NCI-H510A (cell line): ENCODE data around the gene CLIP3.
"Not testable (repeated sequence)": the region's sequence is repeated elsewhere in the genome, so short reads cannot be mapped to it uniquely, and the experiment has no call there.

ENCODE experiments used
- DNase-seq: peaks from one replicate; lab custom pipeline; 2025; lab: John Stamatoyannopoulos, UW

Gene CLIP3

DNA sequence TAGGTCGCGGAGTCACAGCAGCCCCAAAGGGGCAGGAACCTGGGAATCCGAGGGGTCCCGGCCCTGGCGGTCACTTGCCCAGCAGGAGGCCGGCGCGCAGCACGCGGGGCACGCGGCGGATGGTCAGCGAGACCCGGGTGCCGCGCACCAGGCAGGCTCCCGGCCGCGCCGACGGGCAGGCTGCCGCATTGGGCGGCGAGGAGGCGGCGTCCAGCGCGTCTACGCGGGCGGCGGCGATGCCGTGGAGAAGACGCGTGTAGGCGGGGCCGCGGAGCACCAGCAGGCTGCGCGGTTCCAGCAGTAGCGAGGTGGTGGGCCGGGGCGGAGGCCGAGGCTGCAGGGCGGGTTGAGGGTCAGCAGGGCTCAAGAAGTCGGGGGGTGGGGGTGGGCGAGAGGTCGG lies 23.5 kb downstream of the CLIP3 start:
- DNase-seq: peak; percentile 53

DNA sequence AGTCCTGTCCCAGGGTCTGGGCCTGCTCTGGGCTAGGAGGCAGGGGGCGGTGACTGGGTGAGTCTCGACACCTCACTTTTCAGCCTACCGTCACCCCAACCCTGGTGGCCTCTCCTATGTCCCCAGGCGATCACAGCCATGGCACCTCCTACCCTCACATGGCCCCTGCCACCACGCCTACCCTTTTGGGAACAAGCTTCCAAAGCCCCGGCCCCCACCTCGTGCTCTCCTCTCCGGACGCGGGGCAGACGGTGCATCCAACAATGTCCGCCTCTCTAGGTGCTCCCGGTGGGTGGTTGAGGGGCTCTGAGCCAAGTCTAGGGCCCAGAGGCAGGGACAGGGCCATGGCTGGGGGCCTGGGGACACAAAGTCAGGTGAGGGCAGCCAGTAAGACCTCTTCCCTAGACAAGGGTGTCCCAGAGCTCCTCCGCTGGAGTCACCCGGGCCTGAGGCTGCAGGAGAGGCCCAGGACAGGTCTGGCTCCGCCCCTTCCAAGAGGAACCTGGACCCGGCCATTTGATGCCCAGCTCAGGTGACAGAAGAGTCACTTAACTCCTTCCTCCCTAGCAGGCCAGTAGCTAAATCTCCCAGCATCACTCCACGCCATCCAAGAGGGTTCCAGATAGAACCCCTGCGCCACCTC lies 24.2 kb downstream of the CLIP3 start, which contains the start of gene SYNE4:
Gene SYNE4, minus strand, starts transcription at position 478 of the 643 bp plus-strand sequence. Its CDS starts 132 bp downstream, at position 346.
- peak; percentile 72 for DNase-seq

DNA sequence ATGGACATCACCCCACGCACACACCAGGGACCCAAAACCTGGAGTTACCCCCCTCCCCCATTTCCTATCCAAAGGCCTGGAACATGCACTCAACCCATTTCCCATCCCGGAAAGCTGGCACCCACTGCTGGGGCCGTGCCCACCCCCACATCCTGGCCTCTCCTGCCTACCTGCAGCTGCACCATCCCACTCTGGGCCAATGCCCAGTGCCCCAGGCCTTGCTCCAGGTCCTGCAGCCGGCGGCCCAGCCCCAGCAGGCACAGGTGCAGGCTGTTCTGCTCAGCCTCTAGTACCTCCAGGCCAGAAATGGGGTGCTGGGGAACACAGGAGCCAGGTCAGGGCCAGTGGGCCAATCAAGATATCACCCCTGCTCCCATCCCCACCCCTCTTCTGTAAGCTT lies 25.7 kb downstream of the CLIP3 start:
- DNase-seq: no peak

DNA sequence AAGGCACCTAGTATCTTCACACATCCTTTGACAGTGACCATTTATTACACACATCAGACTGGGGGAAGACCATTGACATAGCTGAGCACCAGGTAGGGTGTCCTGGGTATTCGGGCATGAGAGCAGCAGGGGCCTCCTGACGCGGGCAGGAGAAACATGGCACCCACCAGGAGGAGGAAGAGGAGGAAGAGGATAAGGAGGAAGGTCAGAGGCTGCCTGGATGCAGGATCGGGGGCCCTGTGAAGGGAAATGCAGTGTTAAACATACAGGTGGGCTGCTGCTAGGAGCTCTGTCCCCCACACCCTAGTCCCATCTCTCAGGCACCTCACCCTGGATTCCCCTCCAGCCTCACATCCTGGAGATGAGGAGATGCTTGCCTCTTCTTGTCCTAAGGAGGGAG lies 29.4 kb downstream of the CLIP3 start:
- DNase-seq: no peak

DNA sequence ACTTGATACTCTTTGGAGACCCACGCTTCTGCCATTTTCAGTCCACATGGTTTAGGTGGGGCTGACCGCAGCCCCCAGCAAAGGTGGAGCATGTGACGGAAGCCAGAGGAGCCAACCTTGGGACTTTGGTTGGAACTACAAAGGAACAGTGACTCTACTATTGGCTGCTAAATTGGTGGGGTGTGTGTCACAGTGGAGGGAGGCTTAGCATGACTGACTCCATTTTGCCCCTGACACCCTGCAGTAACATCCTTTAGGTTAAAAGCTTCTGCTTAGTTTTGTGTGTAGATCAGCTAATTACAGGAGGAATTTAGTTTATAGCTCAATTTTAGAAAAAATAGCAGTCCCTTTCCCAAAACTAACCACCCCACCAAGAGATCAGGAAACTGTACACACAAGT lies 31.1 kb downstream of the CLIP3 start:
- DNase-seq: no peak

DNA sequence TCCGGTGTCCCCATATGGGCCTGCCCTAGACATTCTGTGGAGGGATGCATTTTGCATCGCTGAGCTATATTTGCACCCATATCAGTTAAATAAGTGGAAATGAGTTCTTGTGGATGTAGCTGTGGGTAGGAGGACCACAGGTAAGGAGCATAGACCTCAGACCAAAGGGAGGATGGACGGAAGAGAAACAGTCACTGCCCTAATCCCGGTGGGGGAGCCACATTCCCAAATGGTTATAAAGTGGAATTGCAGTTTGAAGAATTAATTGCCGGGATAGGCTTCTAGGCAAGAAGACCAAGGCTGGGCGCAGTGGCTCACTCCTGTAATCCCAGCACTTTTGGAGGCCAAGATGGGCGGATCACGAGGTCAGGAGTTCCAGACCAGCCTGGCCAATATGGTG lies 35.9 kb downstream of the CLIP3 start:
- no peak for DNase-seq

DNA sequence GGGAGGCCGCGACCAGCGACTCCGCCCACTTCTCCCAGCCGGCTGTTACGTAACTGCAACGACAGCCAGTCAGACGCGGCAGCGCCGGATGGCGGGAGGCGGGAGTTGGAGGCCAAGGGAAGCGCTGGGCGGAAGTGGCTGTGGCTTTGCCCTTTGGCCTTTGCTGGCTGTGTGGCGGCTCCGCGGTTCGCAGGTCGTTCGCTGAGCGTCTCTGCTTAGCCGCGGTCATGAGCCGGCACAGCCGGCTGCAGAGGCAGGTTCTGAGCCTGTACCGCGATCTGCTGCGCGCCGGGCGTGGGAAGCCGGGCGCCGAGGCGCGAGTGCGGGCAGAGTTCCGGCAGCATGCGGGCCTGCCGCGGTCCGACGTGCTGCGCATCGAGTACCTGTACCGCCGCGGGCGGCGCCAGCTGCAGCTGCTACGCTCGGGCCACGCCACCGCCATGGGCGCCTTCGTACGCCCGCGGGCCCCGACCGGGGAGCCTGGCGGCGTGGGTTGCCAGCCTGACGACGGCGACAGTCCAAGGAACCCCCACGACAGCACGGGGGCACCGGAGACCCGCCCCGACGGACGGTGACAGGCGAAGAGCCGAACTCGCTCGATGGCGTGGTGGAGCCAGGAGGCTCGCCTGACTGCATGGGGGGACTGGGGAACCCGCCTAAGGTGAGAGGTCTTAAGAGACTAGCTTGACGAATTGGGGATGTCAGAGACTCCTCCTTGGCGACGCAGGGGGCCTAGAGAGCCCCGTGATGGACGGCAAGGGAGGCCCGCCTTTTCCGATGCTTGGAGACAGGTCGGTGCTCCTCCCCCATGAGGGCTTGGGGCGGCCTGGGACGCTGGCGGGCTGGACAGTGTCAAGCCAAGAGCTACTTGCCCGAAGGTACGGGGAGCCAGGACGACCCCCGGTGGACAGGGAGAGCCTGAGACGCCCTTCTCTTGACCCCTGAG lies 37.4 kb downstream of the CLIP3 start, which contains the start of gene SDHAF1:
Gene SDHAF1, plus strand, starts transcription at position 141 of the 946 bp plus-strand sequence. Its CDS starts 87 bp downstream, at position 228.
- DNase-seq: peak; percentile 86

DNA sequence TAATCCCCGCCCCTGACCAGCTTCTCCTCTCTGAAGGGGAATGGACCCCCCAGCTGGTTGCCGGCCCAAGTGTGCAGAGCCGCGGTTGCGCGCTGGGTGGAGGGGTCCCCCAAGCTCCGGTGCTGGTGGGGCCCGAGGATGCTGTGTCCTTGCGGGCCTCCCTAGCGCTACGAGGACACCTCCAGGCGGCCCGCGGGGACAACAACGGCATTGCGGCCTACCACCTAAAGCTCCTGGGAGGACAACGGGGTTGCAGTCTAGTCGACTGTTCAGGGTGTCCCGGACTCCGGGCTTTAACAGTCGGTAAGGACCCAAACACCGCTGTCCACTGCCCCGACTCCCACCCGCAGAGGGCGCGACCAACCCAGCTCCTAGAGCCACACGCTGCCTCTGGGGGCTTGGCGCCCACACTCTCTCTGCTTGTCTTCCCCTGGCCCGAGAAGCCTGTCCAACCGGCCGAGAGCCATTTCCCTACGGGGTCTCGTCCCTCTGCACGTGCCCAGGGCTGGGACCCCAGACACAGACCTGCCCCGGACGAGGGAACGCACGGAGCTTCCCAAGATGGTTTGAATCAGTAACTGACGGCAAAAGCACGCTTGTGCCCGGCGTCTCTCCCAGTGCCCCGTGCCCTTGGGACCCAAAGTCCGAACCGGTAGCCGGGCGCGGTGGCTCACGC lies 38.6 kb downstream of the CLIP3 start:
- DNase-seq: no peak

DNA sequence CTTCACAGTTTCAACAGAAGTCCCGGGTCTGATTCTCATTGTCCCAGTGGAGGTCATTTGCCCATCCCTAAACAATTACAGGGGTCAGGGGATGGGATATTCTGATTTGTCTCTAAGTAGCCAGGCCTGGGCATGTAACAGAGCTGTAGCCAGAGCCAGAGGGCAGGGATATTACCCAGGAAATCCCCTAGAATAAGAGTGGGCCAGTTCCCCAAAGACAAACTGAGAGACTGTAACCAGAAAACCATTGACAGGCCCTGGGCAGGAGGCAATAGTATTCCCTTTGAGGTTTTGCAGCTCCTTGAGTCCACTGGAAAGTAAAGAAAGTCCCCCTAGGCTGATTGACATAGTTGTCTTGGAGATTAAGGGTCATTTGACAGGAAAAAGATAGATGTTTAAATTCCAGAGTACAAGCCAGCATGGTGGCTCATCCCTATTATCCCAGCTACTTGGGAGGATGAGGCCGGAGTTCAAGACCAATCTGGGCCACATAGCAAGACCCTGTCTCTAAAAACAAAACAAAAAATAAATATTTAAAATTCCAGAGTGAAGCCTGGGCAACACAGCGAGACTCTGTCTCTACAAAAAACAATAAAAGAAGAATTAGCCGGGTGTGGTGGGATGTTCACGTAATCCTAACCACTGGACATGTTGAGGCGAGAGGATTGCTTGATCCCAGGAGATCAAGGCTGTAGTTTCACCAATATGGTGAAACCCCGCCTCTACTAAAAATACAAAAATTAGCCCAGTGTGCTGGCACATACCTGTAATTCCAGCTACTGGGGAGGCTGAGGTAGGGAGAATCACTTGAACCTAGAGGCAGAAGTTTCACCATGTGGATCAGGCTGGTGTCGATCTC lies 39.5 kb downstream of the CLIP3 start:
- DNase-seq: no peak

DNA sequence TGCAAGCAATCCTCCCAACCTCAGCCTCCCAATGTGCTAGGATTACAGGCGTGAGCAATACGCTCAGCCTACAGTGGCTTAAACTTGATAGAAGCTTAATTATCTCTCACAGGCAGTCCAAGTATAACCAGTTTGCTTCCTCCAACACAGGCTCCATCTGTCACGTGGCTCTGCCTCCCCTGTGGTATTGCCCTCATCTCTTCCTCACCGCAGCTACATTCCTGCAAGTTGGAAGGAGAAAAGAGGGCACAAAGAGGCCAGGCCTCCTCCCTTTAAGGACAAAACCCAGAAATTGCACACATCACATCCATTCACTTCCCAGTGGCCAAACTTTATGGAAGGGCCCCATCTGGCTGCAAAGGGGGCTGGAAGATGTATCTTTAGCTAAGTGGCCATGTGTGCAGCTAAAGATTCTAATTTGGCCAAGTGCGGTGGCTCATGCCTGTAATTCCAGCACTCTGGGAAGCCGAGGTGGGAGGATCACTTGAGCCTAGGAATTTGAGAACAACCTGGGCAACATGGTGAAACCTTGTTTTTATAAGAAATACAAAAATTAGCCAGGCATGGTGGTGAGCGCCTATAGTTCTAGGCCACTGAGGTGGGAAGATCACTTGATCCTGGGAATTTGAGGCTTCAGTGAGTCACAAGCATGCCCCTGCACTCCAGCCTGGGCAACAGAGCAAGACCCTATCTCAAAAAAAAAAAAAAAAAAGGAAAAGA lies 40.8 kb downstream of the CLIP3 start:
- DNase-seq: no peak

DNA sequence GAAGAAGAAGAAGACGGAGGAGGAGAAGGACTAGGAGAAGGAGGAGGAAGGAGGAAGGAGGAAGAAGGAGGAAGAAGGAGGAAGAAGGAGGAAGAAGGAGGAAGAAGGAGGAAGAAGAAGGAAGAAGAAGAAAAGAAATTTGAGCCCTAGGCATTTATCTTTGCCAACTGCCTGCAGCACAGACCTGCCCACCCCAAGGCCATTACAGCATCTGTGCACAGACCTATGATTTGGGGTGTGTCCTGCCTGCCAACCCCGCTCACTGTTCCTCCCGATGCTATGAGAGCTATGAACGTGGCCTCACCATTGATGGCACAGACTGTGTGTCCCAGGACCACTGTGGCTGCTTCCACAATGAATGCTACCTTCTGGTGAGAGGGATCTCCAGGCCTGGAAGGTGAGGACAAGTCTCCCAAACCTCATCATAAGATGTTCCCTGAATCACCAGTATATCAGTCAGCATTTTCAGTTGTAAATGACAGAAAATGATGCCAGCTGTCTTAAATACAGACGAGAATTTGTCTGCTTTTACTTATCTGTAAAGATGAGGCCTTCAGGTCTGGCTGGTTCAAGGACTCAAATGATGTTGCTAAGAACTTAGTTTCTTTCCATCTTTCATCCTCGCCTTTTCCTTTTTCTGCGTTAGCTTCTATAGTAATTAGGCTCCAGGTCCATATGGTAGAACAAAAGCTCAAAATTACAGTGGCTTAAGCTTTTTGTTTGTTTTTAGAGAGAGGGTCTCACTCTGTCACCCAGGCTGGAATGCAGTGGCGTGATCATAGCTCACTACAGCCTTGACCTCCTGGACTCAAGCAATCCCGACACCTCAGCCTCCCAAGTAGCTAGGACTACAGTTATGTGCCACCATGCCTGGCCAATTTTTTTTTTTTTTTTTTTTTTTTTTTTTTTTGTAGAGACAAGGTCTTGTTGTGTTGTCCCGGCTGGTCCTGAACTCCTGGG lies 41.6 kb downstream of the CLIP3 start:
- DNase-seq: no peak

DNA sequence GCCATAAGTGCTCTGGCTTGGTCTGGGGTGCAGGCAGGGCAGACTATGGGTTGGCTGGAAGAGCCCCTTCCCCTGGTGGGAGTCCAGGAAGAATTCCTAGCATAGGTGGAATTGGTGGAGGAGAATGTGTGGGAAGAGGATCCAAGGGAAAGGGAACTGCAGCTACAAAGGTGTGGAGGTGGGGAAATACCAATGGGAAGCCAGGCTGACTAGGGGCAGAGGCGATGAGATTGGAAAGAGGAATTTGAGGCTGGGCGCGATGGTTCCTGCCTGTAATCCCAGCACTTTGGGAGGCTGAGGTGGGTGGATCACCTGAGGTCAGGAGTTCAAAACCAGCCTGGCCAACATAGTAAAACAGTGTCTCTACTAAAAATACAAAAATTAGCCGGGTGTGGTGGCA lies 42.5 kb downstream of the CLIP3 start:
- no peak for DNase-seq

DNA sequence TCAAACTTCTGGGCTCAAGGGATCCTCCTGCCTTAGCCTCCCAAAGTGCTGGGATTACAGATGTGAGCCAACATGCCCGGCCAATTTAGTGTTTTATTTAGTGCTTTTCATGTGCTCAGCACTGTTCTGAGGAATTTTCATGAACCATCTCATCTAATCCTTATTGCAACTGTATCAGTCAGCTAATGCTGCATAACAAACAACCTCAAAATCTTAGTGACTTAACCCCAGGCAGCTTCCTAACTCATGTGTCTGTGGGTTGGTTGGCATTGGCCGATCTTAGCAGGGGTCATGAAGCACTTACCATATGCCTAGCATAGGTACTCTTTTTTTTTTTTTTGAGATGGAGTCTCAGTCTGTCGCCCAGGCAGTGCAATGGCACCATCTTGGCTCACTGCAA lies 43.8 kb downstream of the CLIP3 start:
- DNase-seq: no peak

DNA sequence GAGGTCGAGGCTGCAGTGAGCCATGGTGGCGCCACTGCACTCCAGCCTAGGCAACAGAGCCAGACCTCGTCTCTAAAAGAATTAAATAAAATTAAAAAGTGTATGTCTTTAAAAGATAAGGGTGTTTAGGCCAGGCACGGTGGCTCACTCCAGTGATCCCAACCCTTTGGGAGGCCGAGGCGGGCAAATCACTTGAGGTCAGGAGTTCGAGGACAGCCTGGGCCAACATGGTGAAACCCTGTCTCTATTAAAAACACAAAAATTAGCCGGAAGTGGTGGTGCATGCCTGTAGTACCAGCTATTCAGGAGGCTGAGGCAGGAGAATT lies 45.1 kb downstream of the CLIP3 start:
- no peak for DNase-seq

DNA sequence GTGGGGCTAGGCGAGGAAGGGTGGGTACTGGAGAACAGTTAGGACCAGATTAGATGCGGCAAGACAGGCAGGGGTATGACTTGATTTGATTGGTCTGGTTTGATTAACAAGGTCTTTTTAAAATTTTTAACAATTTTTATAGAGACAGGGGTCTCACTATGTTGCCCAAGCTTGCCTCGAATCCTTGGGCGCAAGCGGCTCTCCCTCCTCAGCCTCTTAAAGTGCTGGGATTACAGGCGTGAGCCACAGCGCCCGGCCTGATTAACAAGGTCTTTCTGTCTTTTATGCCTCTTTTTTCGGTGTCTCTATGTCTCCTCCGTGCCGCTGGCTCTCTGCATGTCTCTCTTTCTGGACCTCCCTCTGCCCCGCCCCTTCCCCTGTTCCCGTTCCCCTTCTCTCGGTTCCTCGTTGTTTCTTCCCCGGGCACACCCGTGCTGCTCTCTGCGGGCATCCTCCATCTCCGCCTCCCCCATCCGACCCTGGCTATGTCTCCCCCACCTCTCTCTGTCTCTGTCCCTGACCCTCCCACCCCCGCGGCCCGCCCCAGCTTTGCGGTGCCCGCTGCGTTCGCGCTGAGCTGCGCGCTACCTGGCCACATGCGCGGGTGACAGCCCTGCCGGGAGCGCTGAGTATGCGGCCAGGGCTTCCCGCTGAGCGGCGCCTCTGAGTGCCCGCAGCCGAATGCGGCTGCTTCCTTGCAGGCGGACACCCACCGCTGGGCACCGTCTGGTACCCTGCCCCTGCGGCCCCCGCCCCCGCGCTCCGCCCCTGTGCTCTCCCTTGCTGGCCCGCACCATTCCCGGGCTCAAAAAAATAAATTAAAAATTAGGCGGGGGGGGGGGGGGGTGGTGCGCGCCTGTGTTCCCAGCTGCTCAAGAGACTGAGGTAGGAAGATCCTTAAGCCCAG lies 45.8 kb downstream of the CLIP3 start:
- peak; percentile 56 for DNase-seq

DNA sequence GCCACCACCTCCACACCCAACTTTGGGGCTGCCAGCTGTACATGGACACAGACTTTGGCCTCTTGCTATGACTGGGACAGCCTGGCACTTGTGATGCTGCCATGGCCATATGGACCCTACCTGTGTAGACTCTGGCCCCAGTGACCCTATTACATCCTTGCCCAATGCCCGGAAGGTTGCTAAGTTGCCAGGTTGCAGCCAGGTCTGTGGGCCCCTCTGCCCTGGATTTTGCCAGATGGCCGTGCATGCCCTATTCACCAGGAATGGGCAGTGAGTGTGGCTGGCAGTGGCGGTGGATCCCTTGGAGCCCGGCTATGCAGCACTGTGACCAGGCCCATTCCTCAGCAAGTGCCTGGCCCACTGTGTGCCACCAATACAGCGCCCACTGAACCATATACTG lies 46.6 kb downstream of the CLIP3 start:
- no peak for DNase-seq

DNA sequence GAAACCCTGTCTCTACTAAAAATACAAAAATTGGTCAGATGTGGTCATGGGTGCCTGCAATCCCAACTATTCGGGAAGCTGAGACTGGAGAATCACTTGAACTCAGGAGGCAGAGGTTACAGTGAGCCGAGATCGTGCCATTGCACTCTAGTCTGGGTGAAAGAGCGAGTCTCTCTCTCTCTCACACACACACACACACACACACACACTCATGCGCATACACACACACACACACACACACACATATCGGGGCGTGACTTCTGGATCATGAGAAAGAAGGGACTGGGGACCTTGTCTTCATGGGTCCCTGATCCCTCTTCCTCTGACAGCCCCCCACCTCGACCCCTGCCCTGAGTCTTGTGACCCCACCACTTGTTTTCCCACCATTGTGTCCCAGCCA lies 49.5 kb downstream of the CLIP3 start:
- no peak for DNase-seq

DNA sequence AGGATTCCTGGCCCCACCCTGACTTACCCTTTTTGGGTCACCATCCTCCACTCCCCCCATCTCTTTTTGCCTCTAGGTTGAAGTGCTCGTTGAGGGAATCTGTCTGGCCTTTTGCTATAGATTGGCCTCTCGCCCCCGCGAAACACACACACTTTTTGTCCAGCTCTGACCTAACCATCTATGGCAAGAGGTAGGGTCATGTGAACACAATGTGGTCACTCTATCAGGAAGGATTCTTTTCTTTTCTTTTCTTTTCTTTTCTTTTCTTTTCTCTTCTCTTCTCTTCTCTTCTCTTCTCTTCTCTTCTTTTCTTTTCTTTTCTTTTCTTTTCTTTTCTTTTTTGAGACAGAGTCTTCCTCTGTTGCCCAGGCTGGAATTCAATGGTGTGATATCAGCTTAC lies 51.7 kb downstream of the CLIP3 start:
- not testable (repeated sequence) for DNase-seq

DNA sequence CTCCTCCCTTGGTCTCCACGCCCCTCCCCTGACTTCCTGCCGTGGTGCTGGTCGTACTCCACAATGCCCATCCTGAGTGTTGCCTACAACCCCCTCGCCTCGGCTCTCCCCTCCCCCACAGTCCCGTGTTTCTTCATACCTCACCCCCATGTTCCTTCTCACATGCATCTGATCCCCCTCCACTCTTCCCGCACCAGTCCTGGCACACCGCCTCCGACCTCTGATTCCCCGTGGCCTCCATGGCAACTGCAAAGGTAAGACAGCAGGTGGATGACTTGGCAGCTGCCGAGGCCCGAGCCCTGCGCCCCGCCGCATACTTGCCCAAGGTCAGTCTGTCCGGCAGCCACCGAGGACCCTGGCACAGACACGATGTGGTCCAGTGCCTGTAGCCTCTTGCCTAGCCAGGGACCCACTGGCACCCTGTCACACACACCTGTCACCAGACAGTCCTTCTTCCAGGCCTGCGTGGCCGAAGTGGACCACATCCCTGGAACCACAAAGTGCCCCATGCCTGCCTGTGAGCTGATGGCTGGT lies 53.8 kb downstream of the CLIP3 start:
- no peak for DNase-seq
